Measurements from ENCODE around the gene CSAG3. TPM values are rescaled to one million over a fixed set of nuclear protein-coding genes. Genes with fewer than 3 reads are reported as not detected.
"Not testable (repeated sequence)": the region's sequence is repeated elsewhere in the genome, so short reads cannot be mapped to it uniquely, and the experiment has no call there.

Gene CSAG3
- total RNA-seq (not detected), polyA plus RNA-seq (not detected)
- long read RNA-seq, donor 1: 0 reads
- long read RNA-seq, donor 2: 0 reads
- long read RNA-seq, donor 3: 0 reads
- long read RNA-seq, donor 4: 0 reads
- long read RNA-seq, donor 5: 0 reads
- long read RNA-seq, donor 6: 0 reads
- long read RNA-seq, donor 7: 0 reads
- long read RNA-seq, donor 8: 0 reads
- long read RNA-seq, donor 9: 0 reads
- long read RNA-seq, donor 10: 0 reads

- WGBS, 5 donors: no CpG with 5 or more reads among the region's 2 CpGs
- H3K4me1 ChIP-seq; H3K27ac ChIP-seq; DNase-seq; H3K4me3 ChIP-seq; H3K27me3 ChIP-seq; intact Hi-C loops (cut with DNase I; ENCODE audit: low total_unique reads); H3K9me3 ChIP-seq; H3K36me3 ChIP-seq: not testable (repeated sequence)
Measured at GRCh38 chrX:152758918-152759317, at the start of gene CSAG3. Gene CSAG3 (plus strand): TSS chrX:152759218.

DNA sequence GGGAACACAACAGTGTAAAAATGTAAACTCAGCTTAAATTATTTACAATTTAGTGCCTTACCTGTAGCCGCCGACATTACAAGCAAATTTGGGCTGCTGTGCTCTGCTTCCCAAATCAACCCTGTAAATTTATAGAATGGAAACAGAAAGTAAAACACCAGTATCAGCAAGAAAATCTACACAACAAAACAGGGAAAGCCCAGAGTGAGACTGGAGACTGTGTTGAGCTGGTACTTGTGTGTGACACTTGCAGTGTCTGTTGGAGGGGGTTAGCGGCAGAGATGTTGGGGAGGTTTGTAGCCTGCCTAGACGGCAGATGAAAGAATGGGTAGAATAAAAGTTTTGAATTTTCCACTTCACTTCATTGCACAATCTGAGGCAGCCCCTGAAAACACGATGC is 45.8 kb upstream of the CSAG3 start:
- not testable (repeated sequence) for DNase-seq
- no CpG with 5 or more reads among the region's 5 CpGs for WGBS, 5 donors

DNA sequence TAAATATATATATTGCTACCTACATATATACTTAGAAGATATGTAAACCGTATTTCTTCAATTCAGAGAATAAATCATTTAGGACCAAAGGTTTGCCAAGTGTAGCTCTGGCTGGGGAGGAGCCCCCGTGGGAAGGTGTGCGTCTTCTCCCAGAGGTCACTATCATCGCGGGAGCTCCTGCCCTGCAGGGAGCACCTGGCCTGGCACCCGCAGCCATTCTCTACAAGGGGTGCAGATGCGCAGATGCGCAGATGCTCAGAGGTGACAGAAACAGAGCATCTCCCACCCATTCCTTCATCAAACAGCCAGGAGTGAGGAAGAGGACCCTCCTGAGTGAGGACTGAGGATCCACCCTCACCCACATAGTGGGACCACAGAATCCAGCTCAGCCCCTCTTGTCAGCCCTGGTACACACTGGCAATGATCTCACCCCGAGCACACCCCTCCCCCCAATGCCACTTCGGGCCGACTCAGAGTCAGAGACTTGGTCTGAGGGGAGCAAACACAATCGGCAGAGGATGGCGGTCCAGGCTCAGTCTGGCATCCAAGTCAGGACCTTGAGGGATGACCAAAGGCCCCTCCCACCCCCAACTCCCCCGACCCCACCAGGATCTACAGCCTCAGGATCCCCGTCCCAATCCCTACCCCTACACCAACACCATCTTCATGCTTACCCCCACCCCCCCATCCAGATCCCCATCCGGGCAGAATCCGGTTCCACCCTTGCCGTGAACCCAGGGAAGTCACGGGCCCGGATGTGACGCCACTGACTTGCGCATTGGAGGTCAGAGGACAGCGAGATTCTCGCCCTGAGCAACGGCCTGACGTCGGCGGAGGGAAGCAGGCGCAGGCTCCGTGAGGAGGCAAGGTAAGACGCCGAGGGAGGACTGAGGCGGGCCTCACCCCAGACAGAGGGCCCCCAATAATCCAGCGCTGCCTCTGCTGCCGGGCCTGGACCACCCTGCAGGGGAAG is 44.9 kb upstream of the CSAG3 start, which contains the start of gene MAGEA2B:
Gene MAGEA2B, plus strand, starts transcription at position 814 of the 973 bp plus-strand sequence. CDS start 2,479 bp downstream, outside the sequence.
- no CpG with 5 or more reads among the region's 35 CpGs for WGBS, 5 donors
- H3K27ac ChIP-seq; H3K4me1 ChIP-seq; DNase-seq; intact Hi-C loops (cut with DNase I; ENCODE audit: low total_unique reads); H3K9me3 ChIP-seq; H3K27me3 ChIP-seq; H3K36me3 ChIP-seq; H3K4me3 ChIP-seq: not testable (repeated sequence)

More for the DNA sequence above, 45.8 kb upstream of the CSAG3 start:
- H3K27ac ChIP-seq; H3K36me3 ChIP-seq; H3K4me3 ChIP-seq; H3K27me3 ChIP-seq; intact Hi-C loops (cut with DNase I; ENCODE audit: low total_unique reads); H3K9me3 ChIP-seq; H3K4me1 ChIP-seq: not testable (repeated sequence)

GRCh38 chrX:152725409-152725808 is 33.6 kb upstream of the CSAG3 start:
- Histone ChIP-seq H3K4me1 (no peaks in the 10 kb centered on the region), H3K27ac (no peak overlapping the region), H3K4me3 (no peak overlapping the region), H3K27me3 (peaks cover 0 to 4% (median 0%) of the 10 kb centered on the region in 3 donors), H3K9me3 (no peaks in the 10 kb centered on the region), H3K36me3 (no peaks in the 10 kb centered on the region)
- TF ChIP-seq EP300 (IDR thresholded peaks at IDR 0.05) (no peak), POLR2A (IDR thresholded peaks at IDR 0.05) (no peak)
- TF ChIP-seq, protein P1, sequence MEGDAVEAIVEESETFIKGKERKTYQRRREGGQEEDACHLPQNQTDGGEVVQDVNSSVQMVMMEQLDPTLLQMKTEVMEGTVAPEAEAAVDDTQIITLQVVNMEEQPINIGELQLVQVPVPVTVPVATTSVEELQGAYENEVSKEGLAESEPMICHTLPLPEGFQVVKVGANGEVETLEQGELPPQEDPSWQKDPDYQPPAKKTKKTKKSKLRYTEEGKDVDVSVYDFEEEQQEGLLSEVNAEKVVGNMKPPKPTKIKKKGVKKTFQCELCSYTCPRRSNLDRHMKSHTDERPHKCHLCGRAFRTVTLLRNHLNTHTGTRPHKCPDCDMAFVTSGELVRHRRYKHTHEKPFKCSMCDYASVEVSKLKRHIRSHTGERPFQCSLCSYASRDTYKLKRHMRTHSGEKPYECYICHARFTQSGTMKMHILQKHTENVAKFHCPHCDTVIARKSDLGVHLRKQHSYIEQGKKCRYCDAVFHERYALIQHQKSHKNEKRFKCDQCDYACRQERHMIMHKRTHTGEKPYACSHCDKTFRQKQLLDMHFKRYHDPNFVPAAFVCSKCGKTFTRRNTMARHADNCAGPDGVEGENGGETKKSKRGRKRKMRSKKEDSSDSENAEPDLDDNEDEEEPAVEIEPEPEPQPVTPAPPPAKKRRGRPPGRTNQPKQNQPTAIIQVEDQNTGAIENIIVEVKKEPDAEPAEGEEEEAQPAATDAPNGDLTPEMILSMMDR (IDR thresholded peaks at IDR 0.05): no peak
- intact Hi-C loops (cut with DNase I; ENCODE audit: low total_unique reads): no loop called here
- no peak for DNase-seq
- WGBS, 5 donors: 58 to 73% (median 65%) methylated on average over 6 to 7 of the region's 7 CpGs

- no peaks in the 10 kb centered on the region for H3K4me1 ChIP-seq
- no peaks in the 10 kb centered on the region for H3K27me3 ChIP-seq
- no peaks in the 10 kb centered on the region for H3K36me3 ChIP-seq
- WGBS, 5 donors: 75 to 93% (median 83%) methylated on average over 4 to 20 of the region's 21 CpGs
- H3K9me3 ChIP-seq: no peaks in the 10 kb centered on the region
- DNase-seq: no peak
- H3K4me3 ChIP-seq: no peak within 1 kb of the TSS
- intact Hi-C loops (cut with DNase I; ENCODE audit: low total_unique reads): no loop called here
- H3K27ac ChIP-seq: no peak within 1 kb of the TSS
- TF ChIP-seq POLR2A (IDR thresholded peaks at IDR 0.05): no peak
Measured at GRCh38 chrX:152733261-152733975, 25.6 kb upstream of the CSAG3 start, which contains the start of the genes CSAG1 and MAGEA12. Gene CSAG1 (minus strand): TSS chrX:152733721. CDS start chrX:152732460, 1,261 bp downstream. Gene MAGEA12 (plus strand): TSS chrX:152733757. CDS start chrX:152736162, 2,405 bp downstream.

GRCh38 chrX:152734143-152734858 is 24.7 kb upstream of the CSAG3 start:
- H3K4me3 ChIP-seq; H3K4me1 ChIP-seq; H3K36me3 ChIP-seq; H3K27ac ChIP-seq; intact Hi-C loops (cut with DNase I; ENCODE audit: low total_unique reads); DNase-seq; H3K9me3 ChIP-seq; H3K27me3 ChIP-seq: not testable (repeated sequence)
- 89 to 99% (median 94%) methylated on average over 10 to 22 of the region's 22 CpGs for WGBS, 5 donors
